H9 (cell line): ENCODE results near the gene USP6NL. TPM values are rescaled to one million over a fixed set of nuclear protein-coding genes. Genes with fewer than 3 reads are reported as not detected.

Source experiments
- DNase-seq: peaks from one replicate; pipeline ENCODE4 v3.0.0-alpha.2; 2017
- H2AFZ ChIP-seq: one replicate; pipeline ENCODE4 v1.6.1; 2013; ENCODE audit warnings: mild to moderate bottlenecking, low read length, control low read depth, moderate library complexity
- H2AK5ac ChIP-seq: 2 replicates; pipeline ENCODE4 v1.6.1; 2013; ENCODE audit warnings: low read length, control low read depth, mixed read lengths; ENCODE audit not compliant: insufficient read length
- H2BK120ac ChIP-seq: one replicate; pipeline ENCODE4 v1.6.1; 2013; ENCODE audit warnings: low read depth, mild to moderate bottlenecking, low read length, control low read depth, inconsistent platforms; ENCODE audit not compliant: poor library complexity, severe bottlenecking
- H2BK12ac ChIP-seq: 2 replicates; pipeline ENCODE4 v1.6.1; 2013; ENCODE audit warnings: low read length, control low read depth, mixed read lengths, low read depth; ENCODE audit not compliant: insufficient read length
- H2BK15ac ChIP-seq: 2 replicates; pipeline ENCODE4 v1.6.1; 2013; ENCODE audit warnings: low read depth, low read length, control low read depth
- H2BK20ac ChIP-seq: one replicate; pipeline ENCODE4 v1.6.1; 2013; ENCODE audit warnings: low read depth, mild to moderate bottlenecking, low read length, control low read depth, inconsistent platforms; ENCODE audit not compliant: poor library complexity, severe bottlenecking
- H2BK5ac ChIP-seq: 2 replicates; pipeline ENCODE4 v1.6.1; 2013; ENCODE audit warnings: low read length, control low read depth, mixed read lengths; ENCODE audit not compliant: insufficient read length
- H3K14ac ChIP-seq: 2 replicates; pipeline ENCODE4 v1.6.1; 2013; ENCODE audit warnings: low read length, control low read depth; ENCODE audit not compliant: insufficient read depth
- H3K18ac ChIP-seq: 2 replicates; pipeline ENCODE4 v1.6.1; 2013; ENCODE audit warnings: low read depth, mild to moderate bottlenecking, mixed read lengths, low read length, control low read depth; ENCODE audit not compliant: insufficient read length
- H3K23ac ChIP-seq: 2 replicates; pipeline ENCODE4 v1.6.1; 2013; ENCODE audit warnings: low read length, control low read depth, mixed read lengths, low read depth; ENCODE audit not compliant: insufficient read length
- H3K23me2 ChIP-seq: 2 replicates; pipeline ENCODE4 v1.6.1; 2013; ENCODE audit warnings: low read depth, mild to moderate bottlenecking, mixed read lengths, low read length, control low read depth; ENCODE audit not compliant: insufficient read length, poor library complexity, severe bottlenecking
- H3K27ac ChIP-seq: 2 replicates; pipeline ENCODE4 v1.5.1; 2013; ENCODE audit warnings: low read length, control low read depth, mixed read lengths, low read depth; ENCODE audit not compliant: insufficient read length
- H3K27me3 ChIP-seq: 2 replicates; pipeline ENCODE4 v1.6.1; 2013; ENCODE audit warnings: low read length, control low read depth, inconsistent platforms; ENCODE audit not compliant: insufficient read depth
- H3K4ac ChIP-seq: 2 replicates; pipeline ENCODE4 v1.6.1; 2013; ENCODE audit warnings: low read depth, mild to moderate bottlenecking, control low read depth, inconsistent platforms, low read length, moderate library complexity
- H3K4me1 ChIP-seq: 2 replicates; pipeline ENCODE4 v1.6.1; 2013; ENCODE audit warnings: low read length, control low read depth, inconsistent platforms; ENCODE audit not compliant: insufficient read depth
- H3K4me2 ChIP-seq: 2 replicates; pipeline ENCODE4 v1.6.1; 2013; ENCODE audit warnings: low read length, control low read depth, mixed read lengths; ENCODE audit not compliant: insufficient read length, insufficient read depth
- H3K56ac ChIP-seq: 2 replicates; pipeline ENCODE4 v1.6.1; 2013; ENCODE audit warnings: low read depth, mild to moderate bottlenecking, mixed read lengths, low read length, control low read depth; ENCODE audit not compliant: insufficient read length
- H3K79me1 ChIP-seq: 2 replicates; pipeline ENCODE4 v1.6.1; 2013; ENCODE audit warnings: low read depth, mild to moderate bottlenecking, moderate library complexity, low read length, control low read depth, inconsistent platforms; ENCODE audit not compliant: insufficient read depth, poor library complexity, severe bottlenecking
- H3K79me2 ChIP-seq: 2 replicates; pipeline ENCODE4 v1.6.1; 2013; ENCODE audit warnings: low read length, control low read depth, inconsistent platforms; ENCODE audit not compliant: insufficient read depth
- H3K9ac ChIP-seq: 2 replicates; pipeline ENCODE4 v1.6.1; 2013; ENCODE audit warnings: low read length, control low read depth, mixed read lengths; ENCODE audit not compliant: insufficient read length; ENCODE audit errors: extremely low read depth
- H3K9me3 ChIP-seq: one replicate; pipeline ENCODE4 v1.6.1; 2013; ENCODE audit warnings: low read depth, low read length, inconsistent platforms; ENCODE audit not compliant: control insufficient read depth
- H3T11ph ChIP-seq: one replicate; pipeline ENCODE4 v1.6.1; 2013; ENCODE audit warnings: mild to moderate bottlenecking, low read length, control low read depth, inconsistent platforms
- H4K20me1 ChIP-seq: one replicate; pipeline ENCODE4 v1.6.1; 2013; ENCODE audit not compliant: control insufficient read depth, insufficient read length, insufficient read depth
- H4K5ac ChIP-seq: 2 replicates; pipeline ENCODE4 v1.6.1; 2013; ENCODE audit warnings: low read depth, mild to moderate bottlenecking, mixed read lengths, low read length, control low read depth; ENCODE audit not compliant: insufficient read length
- H4K8ac ChIP-seq: replicated peaks from 2 replicates; pipeline ENCODE4 v1.6.1; 2013; ENCODE audit warnings: low read length, control low read depth, mixed read lengths, low read depth; ENCODE audit not compliant: insufficient read length
- H4K91ac ChIP-seq: 2 replicates; pipeline ENCODE4 v1.6.1; 2013; ENCODE audit warnings: low read depth, mild to moderate bottlenecking, moderate library complexity, mixed read lengths, low read length, control low read depth; ENCODE audit not compliant: insufficient read length
- H3K27ac Mint-ChIP-seq, 3 experiments: 2 replicates in 2 of 3; 3 replicates in 1 of 3; pipeline ENCODE4 v1.8.0; 2020 to 2021; ENCODE audit warnings: mixed read lengths in 3 of 3, mild to moderate bottlenecking in 1 of 3, moderate library complexity in 1 of 3
- H3K27me3 Mint-ChIP-seq: 2 replicates; pipeline ENCODE4 v1.8.0; 2021; ENCODE audit warnings: low read depth, mild to moderate bottlenecking, moderate library complexity, mixed read lengths
- H3K36me3 Mint-ChIP-seq, 3 experiments: 2 replicates in 2 of 3; 3 replicates in 1 of 3; pipeline ENCODE4 v1.8.0; 2020 to 2021; ENCODE audit warnings: low read depth in 3 of 3, mixed read lengths in 3 of 3; ENCODE audit not compliant: insufficient read depth in 1 of 3
- H3K4me1 Mint-ChIP-seq, 2 experiments: 2 replicates each; pipeline ENCODE4 v1.8.0; 2020; ENCODE audit warnings: mixed read lengths in 2 of 2
- H3K4me3 Mint-ChIP-seq, 2 experiments: 2 replicates in 1 of 2; 3 replicates in 1 of 2; pipeline ENCODE4 v1.8.0; 2020 to 2021; ENCODE audit warnings: mild to moderate bottlenecking in 2 of 2, mixed read lengths in 2 of 2, moderate library complexity in 1 of 2
- H3K9me3 Mint-ChIP-seq, 2 experiments: 2 replicates in 1 of 2; 3 replicates in 1 of 2; pipeline ENCODE4 v1.8.0; 2020; ENCODE audit warnings: mild to moderate bottlenecking in 2 of 2, mixed read lengths in 2 of 2, moderate library complexity in 1 of 2
- CTCF ChIP-seq: fragments of 200-600 bp; sonication (generic); conservative IDR thresholded peaks from 3 replicates; pipeline ENCODE4 v1.8.0; 2021; ENCODE audit warnings: antibody characterized with exemption, mild to moderate bottlenecking
- WGBS: extraction: QIAGEN DNeasy Blood & Tissue Kit; methylation state at CpG from one replicate; pipeline ENCODE4 v1.1.7; 2013; ENCODE audit warnings: missing lambda C conversion rate, low lambda C conversion rate, mixed read lengths; ENCODE audit not compliant: insufficient read length; ENCODE audit errors: extremely low coverage; 5-methylcytosine and 5-hydroxymethylcytosine counted together
- total RNA-seq: library from RNA; stranded (reverse); gene quantifications from 2 replicates; pipeline ENCODE4 v1.2.1, GENCODE V29; 2021

The USP6NL gene
- total RNA-seq, 1 experiment from 2014 or later: 28.3 TPM

- no peak overlapping the region for H2AK5ac ChIP-seq
- Mint-ChIP-seq H3K27ac (no peak overlapping the region), H3K9me3 (no peaks in the 10 kb centered on the region), H3K27me3 (no peaks in the 10 kb centered on the region), H3K36me3 (peaks cover 3 to 8% (median 5%) of the 10 kb centered on the region in 3 experiments; a peak in 5 of 7 replicates), H3K4me3 (no peak overlapping the region), H3K4me1 (peaks cover 3 to 6% of the 10 kb centered on the region in 2 experiments)
- H2BK5ac ChIP-seq: no peak overlapping the region
- H4K91ac ChIP-seq: no peak overlapping the region
- no peak overlapping the region for H2BK12ac ChIP-seq
- no peak overlapping the region for H2BK15ac ChIP-seq
- H3K23me2 ChIP-seq: no peaks in the 10 kb centered on the region
- H3K4me2 ChIP-seq: no peak overlapping the region
- no peak overlapping the region for H4K5ac ChIP-seq
- peaks cover 3% of the 10 kb centered on the region; the same call in 1 of the 2 replicates for H3K4me1 ChIP-seq
- H2BK20ac ChIP-seq: no peak overlapping the region
- H3K4ac ChIP-seq: no peak overlapping the region
- peaks cover 5% of the 10 kb centered on the region for H3K79me1 ChIP-seq
- H3K14ac ChIP-seq: no peak overlapping the region
- no peak overlapping the region for H3K9ac ChIP-seq
- no CpG with 5 or more reads among the region's 4 CpGs for WGBS
- H3K56ac ChIP-seq: no peak overlapping the region
- no peak overlapping the region for H3K27ac ChIP-seq
- no peaks in the 10 kb centered on the region for H4K20me1 ChIP-seq
- no peak overlapping the region for H3K23ac ChIP-seq
- H3K18ac ChIP-seq: no peak overlapping the region
- no peak for DNase-seq
- H2AFZ ChIP-seq: no peak overlapping the region
- H3K79me2 ChIP-seq: peaks cover 5% of the 10 kb centered on the region; the same call in 1 of the 2 replicates
- H3K9me3 ChIP-seq: no peaks in the 10 kb centered on the region
- H3T11ph ChIP-seq: no peak overlapping the region
- H4K8ac ChIP-seq: no peak overlapping the region
- H3K27me3 ChIP-seq: no peaks in the 10 kb centered on the region
- no peak for TF ChIP-seq CTCF
- H2BK120ac ChIP-seq: no peak overlapping the region
These were observed 84.4 kb downstream of the USP6NL start for GRCh38 chr10:11527068-11527467.
